ENCODE results near the gene TMEM151B. TPM values are rescaled to one million over a fixed set of nuclear protein-coding genes. Genes with fewer than 3 reads are reported as not detected.

Gene TMEM151B
- total RNA-seq, 6 donors from 2014 or later = not detected

GRCh38 chr6:44260451-44261297, 9.6 kb upstream of the TMEM151B start:
- DNase-seq = no peak
- WGBS, 2 donors = 94 to 95% methylated on average over 5 to 6 of the region's 6 CpGs
- Histone ChIP-seq H3K27me3 (no peaks in the 10 kb centered on the region), H3K4me1 (peaks cover 37 to 54% (median 46%) of the 10 kb centered on the region in 4 donors), H3K27ac (no peak overlapping the region), H3K4me3 (no peak overlapping the region), H3K36me3 (peaks cover 0 to 29% (median 14%) of the 10 kb centered on the region in 4 donors), H3K9me3 (no peaks in the 10 kb centered on the region)
- no peak for TF ChIP-seq EP300 (IDR thresholded peaks at IDR 0.05)
- TF ChIP-seq POLR2AphosphoS5 (IDR thresholded peaks at IDR 0.05) = no peak
- TF ChIP-seq POLR2A (IDR thresholded peaks at IDR 0.05) = no peak
- TF ChIP-seq, protein P1, sequence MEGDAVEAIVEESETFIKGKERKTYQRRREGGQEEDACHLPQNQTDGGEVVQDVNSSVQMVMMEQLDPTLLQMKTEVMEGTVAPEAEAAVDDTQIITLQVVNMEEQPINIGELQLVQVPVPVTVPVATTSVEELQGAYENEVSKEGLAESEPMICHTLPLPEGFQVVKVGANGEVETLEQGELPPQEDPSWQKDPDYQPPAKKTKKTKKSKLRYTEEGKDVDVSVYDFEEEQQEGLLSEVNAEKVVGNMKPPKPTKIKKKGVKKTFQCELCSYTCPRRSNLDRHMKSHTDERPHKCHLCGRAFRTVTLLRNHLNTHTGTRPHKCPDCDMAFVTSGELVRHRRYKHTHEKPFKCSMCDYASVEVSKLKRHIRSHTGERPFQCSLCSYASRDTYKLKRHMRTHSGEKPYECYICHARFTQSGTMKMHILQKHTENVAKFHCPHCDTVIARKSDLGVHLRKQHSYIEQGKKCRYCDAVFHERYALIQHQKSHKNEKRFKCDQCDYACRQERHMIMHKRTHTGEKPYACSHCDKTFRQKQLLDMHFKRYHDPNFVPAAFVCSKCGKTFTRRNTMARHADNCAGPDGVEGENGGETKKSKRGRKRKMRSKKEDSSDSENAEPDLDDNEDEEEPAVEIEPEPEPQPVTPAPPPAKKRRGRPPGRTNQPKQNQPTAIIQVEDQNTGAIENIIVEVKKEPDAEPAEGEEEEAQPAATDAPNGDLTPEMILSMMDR (IDR thresholded peaks at IDR 0.05) = no peak
- ATAC-seq (ENCODE audit: low FRiP score in 2 of 2) = no peak

DNA sequence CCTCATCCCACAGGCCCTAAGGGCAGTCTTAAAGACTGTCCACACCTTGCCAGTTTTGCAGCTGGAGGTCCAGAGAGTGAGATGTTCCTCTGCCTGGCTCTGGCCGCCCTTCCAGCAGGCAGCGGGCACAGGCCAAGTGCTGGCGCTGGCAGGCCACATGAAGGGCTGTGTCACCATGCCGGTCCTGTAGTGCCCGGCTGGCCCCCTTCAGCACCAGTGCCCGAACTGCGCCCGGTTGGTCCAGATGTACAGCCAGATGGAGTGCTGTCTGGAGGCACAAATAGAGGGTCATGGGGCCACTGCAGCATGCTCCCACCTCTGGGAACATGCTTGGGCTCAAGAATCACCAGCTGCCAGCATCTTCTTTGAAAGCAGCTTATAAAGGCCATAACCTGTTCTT, 8.7 kb upstream of the TMEM151B start:
- H3K27ac ChIP-seq = no peak overlapping the region
- H3K27me3 ChIP-seq = no peaks in the 10 kb centered on the region
- peaks cover 0 to 29% (median 14%) of the 10 kb centered on the region in 4 donors for H3K36me3 ChIP-seq
- H3K4me1 ChIP-seq = peaks cover 31 to 45% (median 39%) of the 10 kb centered on the region in 4 donors
- no peak for ATAC-seq (ENCODE audit: low FRiP score in 2 of 2)
- DNase-seq = peak in 1 of 2 donors; percentile 53
- TF ChIP-seq POLR2A (IDR thresholded peaks at IDR 0.05) (no peak), POLR2AphosphoS5 (IDR thresholded peaks at IDR 0.05) (no peak), EP300 (IDR thresholded peaks at IDR 0.05) (no peak)
- TF ChIP-seq, protein P1 (IDR thresholded peaks at IDR 0.05) = no peak
- H3K4me3 ChIP-seq = no peak overlapping the region
- WGBS, 2 donors = 88 to 93% methylated on average over 2 to 8 of the region's 8 CpGs
- H3K9me3 ChIP-seq = no peaks in the 10 kb centered on the region

DNA sequence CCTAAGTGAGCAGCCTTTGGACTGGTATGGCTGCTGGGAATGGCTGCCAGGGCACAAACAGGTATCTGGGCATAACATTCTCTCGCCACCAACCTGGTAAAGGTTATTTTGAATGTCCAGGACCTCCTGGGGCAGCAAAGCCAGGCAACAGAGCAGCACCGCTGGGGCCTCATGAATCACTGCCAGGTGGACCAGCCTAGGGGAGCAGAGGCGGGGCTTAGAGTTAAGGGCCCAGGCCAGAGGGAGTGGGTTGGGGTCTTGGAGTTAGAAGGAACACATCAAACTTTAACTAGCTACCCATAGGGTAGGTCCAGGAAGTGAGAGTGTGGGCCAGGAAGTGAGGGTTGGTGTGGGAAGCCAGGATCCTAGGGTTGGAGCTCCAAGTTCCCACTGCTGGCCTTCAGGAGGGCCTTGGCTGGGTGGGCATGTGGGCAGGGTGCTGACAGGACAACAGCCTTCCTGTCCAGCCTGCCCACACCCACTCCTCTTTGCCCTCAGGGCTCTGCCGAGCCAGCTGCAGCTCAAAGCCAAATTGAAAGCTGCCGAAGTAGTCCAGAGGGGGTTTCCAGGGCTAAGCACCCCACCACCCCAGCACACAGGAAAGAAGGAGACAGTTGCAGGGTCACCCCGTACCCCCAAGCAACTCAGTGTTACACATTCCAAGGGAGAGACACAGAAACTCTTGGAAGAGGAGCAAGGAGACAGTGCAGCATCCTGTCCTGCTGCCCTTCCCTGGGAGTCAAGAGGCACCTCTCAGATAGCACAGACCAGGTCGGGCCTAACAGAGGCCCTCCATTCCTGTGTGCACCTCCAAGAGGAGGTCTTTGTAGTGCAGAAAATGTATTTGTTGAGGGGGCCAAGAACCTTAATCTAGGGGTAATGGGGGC, 7.5 kb upstream of the TMEM151B start:
- no peak for DNase-seq
- H3K36me3 ChIP-seq = peaks cover 0 to 29% (median 14%) of the 10 kb centered on the region in 4 donors
- WGBS, 2 donors = 51% methylated on average over 6 to 7 of the region's 7 CpGs
- peaks cover 30 to 37% (median 34%) of the 10 kb centered on the region in 4 donors for H3K4me1 ChIP-seq
- no peaks in the 10 kb centered on the region for H3K9me3 ChIP-seq
- TF ChIP-seq, protein P1 (IDR thresholded peaks at IDR 0.05) = no peak
- no peak for TF ChIP-seq EP300 (IDR thresholded peaks at IDR 0.05)
- TF ChIP-seq POLR2A (IDR thresholded peaks at IDR 0.05) = no peak
- no peak for TF ChIP-seq POLR2AphosphoS5 (IDR thresholded peaks at IDR 0.05)
- H3K27me3 ChIP-seq = no peaks in the 10 kb centered on the region
- H3K27ac ChIP-seq = peak overlapping the region; percentile 43 to 92 (median 72)
- no peak for ATAC-seq (ENCODE audit: low FRiP score in 2 of 2)
- peak overlapping the region in 3 of 4 donors; percentile 9 to 91 (median 78) for H3K4me3 ChIP-seq

- H3K27ac ChIP-seq = peak overlapping the region; percentile 43 to 92 (median 72)
- H3K27me3 ChIP-seq = no peaks in the 10 kb centered on the region
- 18 to 41% methylated on average over 7 to 9 of the region's 9 CpGs for WGBS, 2 donors
- peaks cover 29 to 32% (median 30%) of the 10 kb centered on the region in 4 donors for H3K4me1 ChIP-seq
- DNase-seq = peak; percentile 21 to 67
- TF ChIP-seq POLR2A (IDR thresholded peaks at IDR 0.05) (peak in 1 of 4 donors; percentile 12), EP300 (IDR thresholded peaks at IDR 0.05) (no peak), POLR2AphosphoS5 (IDR thresholded peaks at IDR 0.05) (peak in 1 of 2 donors; percentile 19)
- ATAC-seq (ENCODE audit: low FRiP score in 2 of 2) = peak; percentile 2 to 19
- H3K4me3 ChIP-seq = peak overlapping the region in 3 of 4 donors; percentile 9 to 91 (median 78)
- H3K36me3 ChIP-seq = peaks cover 0 to 24% (median 14%) of the 10 kb centered on the region in 4 donors
- no peaks in the 10 kb centered on the region for H3K9me3 ChIP-seq
Measured at GRCh38 chr6:44263354-44264100, 6.7 kb upstream of the TMEM151B start.

Data from upper lobe of left lung (tissue), 6 donors.